ENCODE data around the gene DQX1. TPM values are rescaled to one million over a fixed set of nuclear protein-coding genes. Genes with fewer than 3 reads are reported as not detected.
A peak's percentile ranks its signal among the peaks of the same experiment; 100 is the strongest.

Gene DQX1
- total and polyA plus RNA-seq, 2 of the 8 experiments (the other 6 are each of a cell fraction or from before 2014, with no cell fraction given), result 0.76 to 1.1 TPM

DNA sequence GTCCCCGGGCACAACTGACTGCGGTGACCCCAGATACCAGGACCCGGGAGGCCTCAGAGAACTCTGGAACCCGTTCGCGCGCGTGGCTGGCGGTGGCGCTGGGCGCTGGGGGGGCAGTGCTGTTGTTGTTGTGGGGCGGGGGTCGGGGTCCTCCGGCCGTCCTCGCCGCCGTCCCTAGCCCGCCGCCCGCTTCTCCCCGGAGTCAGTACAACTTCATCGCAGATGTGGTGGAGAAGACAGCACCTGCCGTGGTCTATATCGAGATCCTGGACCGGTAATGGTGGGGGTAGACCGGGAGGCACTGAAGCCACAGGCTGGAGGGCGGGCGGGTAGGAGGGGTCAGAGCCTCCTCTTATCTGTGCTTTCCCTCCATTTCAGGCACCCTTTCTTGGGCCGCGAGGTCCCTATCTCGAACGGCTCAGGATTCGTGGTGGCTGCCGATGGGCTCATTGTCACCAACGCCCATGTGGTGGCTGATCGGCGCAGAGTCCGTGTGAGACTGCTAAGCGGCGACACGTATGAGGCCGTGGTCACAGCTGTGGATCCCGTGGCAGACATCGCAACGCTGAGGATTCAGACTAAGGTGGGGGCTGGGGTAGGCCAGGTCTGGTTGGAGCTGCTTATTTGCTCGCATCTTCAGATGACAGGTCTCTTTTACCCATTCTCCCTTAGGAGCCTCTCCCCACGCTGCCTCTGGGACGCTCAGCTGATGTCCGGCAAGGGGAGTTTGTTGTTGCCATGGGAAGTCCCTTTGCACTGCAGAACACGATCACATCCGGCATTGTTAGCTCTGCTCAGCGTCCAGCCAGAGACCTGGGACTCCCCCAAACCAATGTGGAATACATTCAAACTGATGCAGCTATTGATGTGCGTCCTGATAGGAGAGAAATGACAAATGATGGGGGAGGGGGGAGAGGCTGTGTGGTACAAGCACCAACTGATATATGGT is 4.5 kb upstream of the DQX1 start:
- no peak overlapping the region for H3K14ac ChIP-seq (ENCODE audit: insufficient read length)
- no peak overlapping the region for H2BK120ac ChIP-seq (replicated peaks; ENCODE audit: low read depth, low read length)
- H4K5ac ChIP-seq (ENCODE audit: insufficient read length, low read depth, low read length), result no peak overlapping the region
- H3K23me2 ChIP-seq (ENCODE audit: low read depth, low read length), result peaks cover 9% of the 10 kb centered on the region; the same call in 1 of the 2 replicates
- POLR2A ChIA-PET (ENCODE audit: partially characterized antibody), result interaction anchor here (0.8 to 5.9 kb wide), 21 partner anchors 8 to 90 kb away, joined by 3 to 73 read pairs (median 9); partner anchors contain the start of genes CCDC142, LBX2, LOXL3 and MRPL53
- no peak overlapping the region for H2BK15ac ChIP-seq (ENCODE audit: low read length)
- H2AFZ ChIP-seq (ENCODE audit: low read length), result peak overlapping the region; percentile 10; the same call in 1 of the 2 replicates
- H2BK20ac ChIP-seq (ENCODE audit: low read length), result no peak overlapping the region
- H3K9me3 ChIP-seq (ENCODE audit: insufficient read depth in 2 of 2, low read depth in 1 of 2, low read length in 1 of 2), result no peaks in the 10 kb centered on the region
- no peak overlapping the region for H3K23ac ChIP-seq (ENCODE audit: insufficient read length)
- peak overlapping the region; percentile 64 to 99 (median 87) for H3K4me3 ChIP-seq (ENCODE audit: extremely low read depth in 1 of 4, insufficient read depth in 2 of 4, low read depth in 3 of 4, low read length in 4 of 4)
- no peaks in the 10 kb centered on the region; a peak in 1 of 7 replicates for H3K27me3 ChIP-seq (replicated peaks in 1 of 4; ENCODE audit: control insufficient read depth in 3 of 4, extremely low read depth in 1 of 4, insufficient read depth in 3 of 4, low read length in 3 of 4)
- peaks cover 6 to 31% (median 25%) of the 10 kb centered on the region in 4 experiments; a peak in 7 of 8 replicates for H3K36me3 ChIP-seq (ENCODE audit: control insufficient read depth in 2 of 4, insufficient read depth in 4 of 4, low read length in 3 of 4)
- no peak overlapping the region for H3K4ac ChIP-seq (replicated peaks; ENCODE audit: insufficient read length, low read depth, low read length)
- no peak for FAIRE-seq
- H4K20me1 ChIP-seq (replicated peaks in 1 of 2; ENCODE audit: control insufficient read depth in 1 of 2, insufficient read depth in 2 of 2, low read length in 2 of 2), result peaks cover 6 to 9% of the 10 kb centered on the region in 2 experiments
- peak overlapping the region; percentile 26; the same call in 1 of the 2 replicates for H4K8ac ChIP-seq (ENCODE audit: extremely low read depth, insufficient read depth, low read length)
- H2BK12ac ChIP-seq (ENCODE audit: low read depth, low read length), result no peak overlapping the region
- 23% methylated on average over 47 of the region's 54 CpGs; no CpG with 5 or more reads in 1 of the 2 experiments for WGBS, 2 experiments (ENCODE audit: extremely low coverage in 1 of 2, insufficient coverage in 1 of 2, insufficient read length in 1 of 2, insufficient replicate concordance in 2 of 2, low coverage in 1 of 2, low lambda C conversion rate in 2 of 2, missing lambda C conversion rate in 1 of 2)
- peak overlapping the region; percentile 47 to 89 (median 63); a peak in 6 of 7 replicates for H3K9ac ChIP-seq (replicated peaks in 1 of 4; ENCODE audit: extremely low read depth in 1 of 4, low read depth in 3 of 4, low read length in 3 of 4)
- H3K27ac ChIP-seq (ENCODE audit: low read depth, low read length), result no peak overlapping the region
- H4K91ac ChIP-seq (replicated peaks; ENCODE audit: insufficient read length, low read length), result no peak overlapping the region
- peaks cover 0 to 18% of the 10 kb centered on the region in 2 experiments; a peak in 2 of 4 replicates for H3K79me2 ChIP-seq (ENCODE audit: control insufficient read depth in 1 of 2, insufficient read depth in 2 of 2, low read length in 2 of 2)
- H3K4me2 ChIP-seq (ENCODE audit: insufficient read depth in 1 of 2, low read depth in 2 of 2, low read length in 2 of 2), result peak overlapping the region; percentile 84 to 88
- H3K56ac ChIP-seq (replicated peaks; ENCODE audit: insufficient read length, low read depth, low read length), result no peak overlapping the region
- peak overlapping the region; percentile 21; the same call in 1 of the 2 replicates for H3K18ac ChIP-seq (ENCODE audit: extremely low read depth, low read length)
- no peak for DNase-seq (ENCODE audit: low read depth in 1 of 2, low spot score in 2 of 2)
- CTCF ChIA-PET (ENCODE audit: partially characterized antibody), result interaction anchor here (0.6 to 7.0 kb wide), 12 partner anchors 8 to 77 kb away, joined by 3 to 53 read pairs (median 3); partner anchors contain the start of genes CCDC142 and TTC31
- no peak overlapping the region for H2AK5ac ChIP-seq (ENCODE audit: low read depth, low read length)
- H3K4me1 ChIP-seq (replicated peaks in 1 of 4; ENCODE audit: control insufficient read depth in 3 of 4, insufficient read depth in 4 of 4, low read length in 3 of 4), result peaks cover 4 to 13% (median 6%) of the 10 kb centered on the region in 4 experiments; a peak in 6 of 7 replicates
- no peak overlapping the region for H2BK5ac ChIP-seq (ENCODE audit: low read depth, low read length)
- peaks cover 10% of the 10 kb centered on the region for H3K79me1 ChIP-seq (ENCODE audit: low read depth, low read length)
- TF ChIP-seq JUND (IDR thresholded peaks at IDR 0.05; ENCODE audit: low read length), result no peak
- no peak for TF ChIP-seq RAD21 (IDR thresholded peaks at IDR 0.05 in 1 of 2, conservative IDR thresholded peaks at IDR 0.05 in 1 of 2; ENCODE audit: low read depth in 2 of 2, low read length in 2 of 2)
- no peak for TF ChIP-seq RNF2 (IDR thresholded peaks at IDR 0.05; ENCODE audit: borderline replicate concordance, low read depth, low read length, missing control alignments, poor library complexity, severe bottlenecking)
- TF ChIP-seq EP300 (IDR thresholded peaks at IDR 0.05; ENCODE audit: borderline replicate concordance in 1 of 2, low read depth in 2 of 2, low read length in 2 of 2), result no peak
- TF ChIP-seq BCL11A (IDR thresholded peaks at IDR 0.05; ENCODE audit: low read depth in 2 of 2, low read length in 2 of 2), result no peak
- TF ChIP-seq TAF1 (IDR thresholded peaks at IDR 0.05; ENCODE audit: low read depth, low read length), result no peak
- TF ChIP-seq CTBP2 (IDR thresholded peaks at IDR 0.05; ENCODE audit: borderline replicate concordance, insufficient read depth, insufficient read length, low read length), result no peak
- TF ChIP-seq PHF8 (conservative IDR thresholded peaks at IDR 0.05; ENCODE audit: low read depth, low read length), result peak; percentile 38; the same call in 1 of the 2 replicates
- no peak for TF ChIP-seq TCF12 (IDR thresholded peaks at IDR 0.05; ENCODE audit: low read depth, low read length)
